ENCODE results near the gene KLK15.

DNA sequence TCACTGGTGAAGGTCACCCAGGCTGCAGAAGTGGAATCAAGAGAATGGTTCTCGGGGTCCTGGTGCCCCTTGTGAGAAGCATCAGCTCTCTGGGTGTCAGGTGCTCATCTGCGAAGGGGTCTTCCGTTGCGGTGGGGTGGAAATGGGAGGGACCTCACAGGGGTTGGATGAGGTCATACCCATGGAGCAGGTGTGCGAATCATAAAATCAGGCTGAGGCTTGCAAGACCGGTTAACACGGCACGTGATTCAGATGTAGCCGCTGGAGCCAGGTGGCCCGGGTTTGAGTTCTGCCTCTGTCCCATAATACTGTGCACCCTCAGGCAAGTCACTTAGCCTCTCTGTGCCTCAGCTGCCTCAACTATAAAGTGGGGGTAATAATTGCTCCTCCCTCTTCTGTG, 3.9 kb upstream of the KLK15 start:
- TF ChIP-seq, protein P1, sequence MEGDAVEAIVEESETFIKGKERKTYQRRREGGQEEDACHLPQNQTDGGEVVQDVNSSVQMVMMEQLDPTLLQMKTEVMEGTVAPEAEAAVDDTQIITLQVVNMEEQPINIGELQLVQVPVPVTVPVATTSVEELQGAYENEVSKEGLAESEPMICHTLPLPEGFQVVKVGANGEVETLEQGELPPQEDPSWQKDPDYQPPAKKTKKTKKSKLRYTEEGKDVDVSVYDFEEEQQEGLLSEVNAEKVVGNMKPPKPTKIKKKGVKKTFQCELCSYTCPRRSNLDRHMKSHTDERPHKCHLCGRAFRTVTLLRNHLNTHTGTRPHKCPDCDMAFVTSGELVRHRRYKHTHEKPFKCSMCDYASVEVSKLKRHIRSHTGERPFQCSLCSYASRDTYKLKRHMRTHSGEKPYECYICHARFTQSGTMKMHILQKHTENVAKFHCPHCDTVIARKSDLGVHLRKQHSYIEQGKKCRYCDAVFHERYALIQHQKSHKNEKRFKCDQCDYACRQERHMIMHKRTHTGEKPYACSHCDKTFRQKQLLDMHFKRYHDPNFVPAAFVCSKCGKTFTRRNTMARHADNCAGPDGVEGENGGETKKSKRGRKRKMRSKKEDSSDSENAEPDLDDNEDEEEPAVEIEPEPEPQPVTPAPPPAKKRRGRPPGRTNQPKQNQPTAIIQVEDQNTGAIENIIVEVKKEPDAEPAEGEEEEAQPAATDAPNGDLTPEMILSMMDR (IDR thresholded peaks at IDR 0.05; ENCODE audit: low read length), result no peak
- TF ChIP-seq EZH2 (IDR thresholded peaks at IDR 0.05; ENCODE audit: borderline replicate concordance, low read length), result no peak
